K562 (cell line): ENCODE results near the gene TRRAP. TPM values are rescaled to one million over a fixed set of nuclear protein-coding genes. Genes with fewer than 3 reads are reported as not detected.

Experiments used
- ATAC-seq: fragments of 200-7000 bp; cut with Tn5 transposase; 3 replicates; pipeline ENCODE4 v1.9.1; 2020; ENCODE audit warnings: moderate library complexity
- BruUV-seq: library from RNA; stranded (reverse); fragments of 400-500 nt; replicated peaks from 2 replicates; lab custom pipeline; 2021; lab: Mats Ljungman, UMichigan
- CTCF ChIA-PET: fragments of 300-600 bp; formaldehyde crosslinking; extraction: SDS; loops from one replicate; lab custom pipeline; 2021; ENCODE audit warnings: low intra/inter-chr PET ratio; lab: Yijun Ruan, JAX
- POLR2A ChIA-PET: fragments of 300-600, 350-650 bp; sonication (Branson Sonifier 250); formaldehyde crosslinking; extraction: SDS; loops from one replicate; lab custom pipeline; 2021; ENCODE audit warnings: antibody characterized with exemption, inconsistent platforms; lab: Yijun Ruan, JAX
- DNase-seq, 4 experiments: peaks; one replicate each; pipeline versions ENCODE4 v3.0.0 to v3.0.0-alpha.2; 2011 to 2018; ENCODE audit warnings: low spot score in 3 of 4, mixed read lengths in 3 of 4; ENCODE audit errors: extremely low read depth in 1 of 4
- FAIRE-seq: peaks from 2 replicates; lab custom pipeline; 2011; peaks lifted over from hg19 to GRCh38; lab: Jason Lieb, UNC
- H2AFZ ChIP-seq: 2 replicates; pipeline ENCODE4 v1.6.0; 2011; ENCODE audit warnings: low read depth, low read length, control low read depth, inconsistent platforms
- H3K27ac ChIP-seq: fragments of 200-600 bp; 3 replicates; pipeline ENCODE4 v1.8.0; 2011; ENCODE audit warnings: low read depth, mild to moderate bottlenecking, control low read depth, inconsistent platforms, low read length, moderate library complexity, mixed read lengths; ENCODE audit errors: extremely low read depth
- H3K27me3 ChIP-seq, 2 experiments: fragments of 300-600 bp in 1 of 2; 2 replicates in 1 of 2; 3 replicates in 1 of 2; pipeline versions ENCODE4 v1.6.0 to v1.8.0; 2011; ENCODE audit warnings: inconsistent platforms in 2 of 2, low read length in 2 of 2, mild to moderate bottlenecking in 1 of 2, mixed read lengths in 1 of 2, moderate library complexity in 1 of 2; ENCODE audit not compliant: control insufficient read depth in 2 of 2, insufficient read depth in 2 of 2
- H3K36me3 ChIP-seq: fragments of 300-600 bp; 3 replicates; pipeline ENCODE4 v1.8.0; 2011; ENCODE audit warnings: mild to moderate bottlenecking, low read length, inconsistent platforms; ENCODE audit not compliant: control insufficient read depth, insufficient read depth
- H3K4me1 ChIP-seq, 2 experiments: fragments of 200-600 bp in 1 of 2; replicated peaks in 1 of 2; 2 replicates in 1 of 2; 3 replicates in 1 of 2; pipeline versions ENCODE4 v1.5.1 to v1.8.0; 2011; ENCODE audit warnings: inconsistent platforms in 2 of 2, low read length in 2 of 2, mild to moderate bottlenecking in 1 of 2, mixed read lengths in 1 of 2, moderate library complexity in 1 of 2; ENCODE audit not compliant: control insufficient read depth in 2 of 2, insufficient read depth in 2 of 2
- H3K4me2 ChIP-seq: 2 replicates; pipeline ENCODE4 v1.6.1; 2011; ENCODE audit warnings: low read length, control low read depth, inconsistent platforms, mixed read lengths; ENCODE audit not compliant: insufficient read depth
- H3K4me3 ChIP-seq: fragments of 200-600 bp; sonication (generic), shearing (Covaris generic); 2 replicates; pipeline ENCODE4 v1.5.1; 2016; ENCODE audit warnings: control low read depth, inconsistent platforms
- H3K79me2 ChIP-seq: fragments of 200-600 bp; 3 replicates; pipeline ENCODE4 v1.8.0; 2011; ENCODE audit warnings: low read length, inconsistent platforms; ENCODE audit not compliant: control insufficient read depth, insufficient read depth
- H3K9ac ChIP-seq, 2 experiments: 2 replicates each; pipeline versions ENCODE4 v1.6.0 to v1.6.1; 2011; ENCODE audit warnings: low read depth in 2 of 2, low read length in 2 of 2, control low read depth in 1 of 2, inconsistent platforms in 1 of 2, mild to moderate bottlenecking in 1 of 2, mixed read lengths in 1 of 2; ENCODE audit not compliant: insufficient read depth in 1 of 2
- H3K9me1 ChIP-seq: one replicate; pipeline ENCODE4 v1.6.0; 2011; ENCODE audit warnings: inconsistent platforms, mild to moderate bottlenecking, low read length, moderate library complexity; ENCODE audit not compliant: control insufficient read depth, insufficient read depth
- H3K9me3 ChIP-seq: replicated peaks from 2 replicates; pipeline ENCODE4 v1.5.1; 2011; ENCODE audit warnings: low read depth, low read length, inconsistent platforms; ENCODE audit not compliant: control insufficient read depth, insufficient read depth
- H4K20me1 ChIP-seq: replicated peaks from 2 replicates; pipeline ENCODE4 v1.6.1; 2011; ENCODE audit warnings: low read length, inconsistent platforms, mixed read lengths; ENCODE audit not compliant: control insufficient read depth, insufficient read depth
- ARID3B ChIP-seq: fragments of 250-450 bp; sonication (Bioruptor Pico); IDR thresholded peaks from 2 replicates; pipeline ENCODE4 v1.4.0; 2020; ENCODE audit warnings: borderline replicate concordance
- BRCA1 ChIP-seq, 2 experiments: fragments of 450-650 bp in 1 of 2; sonication (generic) in 1 of 2; formaldehyde crosslinking in 1 of 2; IDR thresholded peaks; 2 replicates each; pipeline versions ENCODE4 v1.5.0 to v1.6.1; 2017 to 2020; ENCODE audit warnings: mild to moderate bottlenecking in 1 of 2, missing genetic modification reagents in 1 of 2
- KLF1 ChIP-seq: fragments of 450-650 bp; IDR thresholded peaks from 2 replicates; pipeline ENCODE4 v1.6.1; 2016; ENCODE audit warnings: missing genetic modification characterization, missing compliant biosample characterization
- KLF6 ChIP-seq: fragments of 250-450 bp; sonication (Bioruptor Pico); IDR thresholded peaks from 2 replicates; pipeline ENCODE4 v1.4.0; 2020; ENCODE audit warnings: mild to moderate bottlenecking, moderate library complexity, borderline replicate concordance
- RBM25 ChIP-seq: fragments of 200-400 bp; formaldehyde crosslinking; IDR thresholded peaks from 2 replicates; pipeline ENCODE4 v1.6.1; 2018; ENCODE audit warnings: low read length, low read depth, moderate library complexity; ENCODE audit not compliant: severe bottlenecking
- RFX7 ChIP-seq: fragments of 250-450 bp; sonication (Bioruptor Pico); IDR thresholded peaks from 2 replicates; pipeline ENCODE4 v1.5.1; 2021; ENCODE audit warnings: mild to moderate bottlenecking
- SFPQ ChIP-seq: fragments of 200-400 bp; formaldehyde crosslinking; IDR thresholded peaks from 2 replicates; pipeline ENCODE4 v1.6.1; 2017; ENCODE audit warnings: mild to moderate bottlenecking, low read depth, low read length, moderate library complexity
- SLC30A9 ChIP-seq: fragments of 250-450 bp; sonication (Bioruptor Pico); IDR thresholded peaks from 2 replicates; pipeline ENCODE4 v1.8.0; 2022; ENCODE audit warnings: mild to moderate bottlenecking, moderate library complexity
- SMARCA5 ChIP-seq: fragments of 450-650 bp; IDR thresholded peaks from 2 replicates; pipeline ENCODE4 v1.6.1; 2016
- SRSF9 ChIP-seq: fragments of 200-400 bp; formaldehyde crosslinking; IDR thresholded peaks from 2 replicates; pipeline ENCODE4 v1.6.1; 2017; ENCODE audit warnings: low read depth, low read length, borderline replicate concordance
- TEAD4 ChIP-seq, 2 experiments: sonication (generic) in 1 of 2; formaldehyde crosslinking in 1 of 2; IDR thresholded peaks; 2 replicates each; pipeline versions ENCODE4 v1.6.1 to v1.8.0; 2012 to 2022; ENCODE audit warnings: borderline replicate concordance in 1 of 2, inconsistent platforms in 1 of 2, low read length in 1 of 2, mild to moderate bottlenecking in 1 of 2, missing genetic modification reagents in 1 of 2
- ZC3H8 ChIP-seq: fragments of 450-650 bp; IDR thresholded peaks from 2 replicates; pipeline ENCODE4 v1.6.1; 2017
- ZFP36 ChIP-seq: fragments of 150-350 bp; IDR thresholded peaks from 2 replicates; pipeline ENCODE4 v1.6.1; 2018; ENCODE audit warnings: low read length, low read depth; ENCODE audit not compliant: partially characterized antibody
- whole genome bisulfite sequencing: fragments of 100-300 bp; shearing (Covaris generic); methylation state at CpG from one replicate; pipeline ENCODE4 v1.1.6; 2016; ENCODE audit warnings: low coverage, mixed read lengths; ENCODE audit not compliant: insufficient coverage; ENCODE audit errors: missing lambda C conversion rate; 5-methylcytosine and 5-hydroxymethylcytosine counted together
- in situ Hi-C: fragments of 300-500 bp; cut with MboI; formaldehyde crosslinking; loops from 4 replicates; pipeline ENCODE4 v1.15.0; 2018; ENCODE audit warnings: inconsistent platforms, mixed read lengths
- intact Hi-C: fragments of 100-400 bp; cut with micrococcal nuclease; formaldehyde crosslinking; loops from 2 replicates; pipeline ENCODE4 v1.14.2; 2022
- polyA plus RNA-seq, 8 experiments: library from polyadenylated mRNA; depleted of rRNA in 4 of 8; stranded (reverse) in 5 of 8; unstranded in 3 of 8; fragments of >200 nt; fragmentation: Nextera tagmentation in 2 of 8; fragmentation: Illumina TruSeq in 1 of 8; extraction: Ambion mirVana in 2 of 8; extraction: Trizol in 1 of 8; gene quantifications; 2 replicates each; pipeline versions ENCODE4 v1.2.1 to v1.2.3, GENCODE V29; 2011 to 2014; ENCODE audit warnings: inconsistent platforms in 1 of 8, missing spikeins in 1 of 8
- total RNA-seq, 7 experiments: library from RNA; depleted of rRNA in 6 of 7; stranded (reverse); fragments of >200 nt in 6 of 7; fragmentation: Illumina TruSeq in 2 of 7; extraction: Trizol in 2 of 7; gene quantifications; 2 replicates each; pipeline versions ENCODE4 v1.2.1 to v1.2.3, GENCODE V29; 2011 to 2021; ENCODE audit warnings: low replicate concordance in 1 of 7

Gene TRRAP
- total and polyA plus RNA-seq, 9 of the 15 experiments (the other 6 are each of a cell fraction or from before 2014, with no cell fraction given), result 1.3 to 47.2 (median 9.7) TPM

- Histone ChIP-seq H2AFZ (no peak overlapping the region), H3K4me2 (no peak overlapping the region), H3K27me3 (peaks cover 12 to 69% of the 10 kb centered on the region in 2 experiments; a peak in 4 of 5 replicates), H3K36me3 (no peaks in the 10 kb centered on the region), H3K9ac (no peak overlapping the region), H3K4me1 (peaks cover 0 to 4% of the 10 kb centered on the region in 2 experiments; a peak in 1 of 5 replicates), H3K4me3 (no peak overlapping the region), H3K9me3 (0 out of 2 replicates have a peak, but pooled peaks cover 5% of the 10 kb centered on the region), H3K27ac (no peak overlapping the region), H3K79me2 (no peaks in the 10 kb centered on the region), H3K9me1 (no peaks in the 10 kb centered on the region), H4K20me1 (no peaks in the 10 kb centered on the region; the same call in 1 of the 2 replicates)
- POLR2A ChIA-PET, result interaction anchor here (0.6 to 0.7 kb wide), 2 partner anchors 34 to 107 kb away, joined by 3 read pairs; no protein-coding TSS in a partner anchor
- ATAC-seq (no peak), FAIRE-seq (no peak), DNase-seq (no peak)
- 0% methylated on average over 4 of the region's 4 CpGs for WGBS
- in situ Hi-C loops, result no loop called here
- intact Hi-C loops, result no loop called here
- no peak for TF ChIP-seq KLF6
- TF ChIP-seq KLF1, result no peak
- TF ChIP-seq SRSF9, result no peak
- TF ChIP-seq SLC30A9 (CRISPR knock-in tag), result no peak
- TF ChIP-seq RFX7, result no peak
- no peak for TF ChIP-seq BRCA1 (IDR thresholded peaks at IDR 0.05)
- no peak for TF ChIP-seq BRCA1 (CRISPR knock-in tag; IDR thresholded peaks at IDR 0.05)
- no peak for TF ChIP-seq ARID3B (CRISPR knock-in tag)
- TF ChIP-seq SFPQ, result no peak
- TF ChIP-seq RBM25, result peak; percentile 22
- peak; percentile 89 for TF ChIP-seq ZFP36
- no peak for TF ChIP-seq ZC3H8
- no peak for TF ChIP-seq TEAD4 (IDR thresholded peaks at IDR 0.05; ENCODE audit: low read length)
- no peak for TF ChIP-seq TEAD4 (CRISPR knock-in tag; IDR thresholded peaks at IDR 0.05; ENCODE audit: borderline replicate concordance)
- TF ChIP-seq SMARCA5, result no peak
- CTCF ChIA-PET, result no interaction called here
- no TSS peak for BruUV-seq
Measured at GRCh38 chr7:98852826-98853225, 25.5 kb upstream of the TRRAP start.
